ENCODE measurements around the gene SLC22A16. TPM values are rescaled to one million over a fixed set of nuclear protein-coding genes. Genes with fewer than 3 reads are reported as not detected.
A peak's percentile ranks its signal among the peaks of the same experiment; 100 is the strongest.
"Not testable (repeated sequence)": the region's sequence is repeated elsewhere in the genome, so short reads cannot be mapped to it uniquely, and the experiment has no call there.

Gene SLC22A16, protein sequence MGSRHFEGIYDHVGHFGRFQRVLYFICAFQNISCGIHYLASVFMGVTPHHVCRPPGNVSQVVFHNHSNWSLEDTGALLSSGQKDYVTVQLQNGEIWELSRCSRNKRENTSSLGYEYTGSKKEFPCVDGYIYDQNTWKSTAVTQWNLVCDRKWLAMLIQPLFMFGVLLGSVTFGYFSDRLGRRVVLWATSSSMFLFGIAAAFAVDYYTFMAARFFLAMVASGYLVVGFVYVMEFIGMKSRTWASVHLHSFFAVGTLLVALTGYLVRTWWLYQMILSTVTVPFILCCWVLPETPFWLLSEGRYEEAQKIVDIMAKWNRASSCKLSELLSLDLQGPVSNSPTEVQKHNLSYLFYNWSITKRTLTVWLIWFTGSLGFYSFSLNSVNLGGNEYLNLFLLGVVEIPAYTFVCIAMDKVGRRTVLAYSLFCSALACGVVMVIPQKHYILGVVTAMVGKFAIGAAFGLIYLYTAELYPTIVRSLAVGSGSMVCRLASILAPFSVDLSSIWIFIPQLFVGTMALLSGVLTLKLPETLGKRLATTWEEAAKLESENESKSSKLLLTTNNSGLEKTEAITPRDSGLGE
- total RNA-seq (2014; rRNA removed; shearing (Covaris generic)): not detected in 2 replicates

DNA sequence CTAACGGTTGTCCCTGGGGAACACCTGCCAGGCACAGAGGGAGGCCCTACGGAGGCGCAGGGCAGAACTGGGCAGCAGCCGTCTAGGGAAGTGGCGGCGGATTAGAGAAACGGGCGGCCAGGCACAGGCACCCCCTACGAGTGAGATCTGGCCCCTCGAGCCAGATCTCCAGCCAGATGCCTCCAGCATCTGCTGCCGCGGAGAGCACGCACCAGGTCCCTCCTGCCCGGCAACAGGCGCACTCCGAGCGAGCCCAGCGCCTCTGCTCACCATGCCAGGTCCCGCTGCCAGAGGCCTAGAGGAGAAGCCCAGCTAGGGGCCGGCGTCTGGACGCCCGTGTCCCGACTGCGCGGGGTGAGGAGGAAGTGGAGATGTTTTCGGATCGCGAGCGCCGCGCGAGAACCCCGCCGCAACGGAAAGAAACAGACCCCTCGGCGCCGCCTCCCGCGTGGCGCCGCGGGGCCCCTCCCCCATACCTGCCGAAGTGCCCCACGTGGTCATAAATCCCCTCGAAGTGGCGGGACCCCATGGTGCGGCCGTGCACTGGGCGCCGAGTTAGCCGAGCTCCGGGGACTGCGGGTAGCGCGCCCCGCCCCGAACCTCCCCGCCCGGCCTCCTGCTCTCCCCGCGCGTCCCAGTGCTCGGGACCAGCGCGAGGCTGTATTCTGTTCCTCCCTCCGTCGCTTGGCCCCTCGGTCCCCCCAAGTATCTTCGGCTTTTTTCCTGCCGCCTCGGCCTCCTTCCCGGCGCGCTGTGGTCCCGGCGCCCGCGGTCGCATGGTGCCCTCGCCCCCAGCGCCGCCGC is at the start of gene SLC22A16:
Gene SLC22A16 (minus strand): TSS at position 568 of the 804 bp plus-strand sequence. CDS start 39 bp downstream, at position 529.
- DNase-seq (ENCODE audit: low spot score): no peak

DNA sequence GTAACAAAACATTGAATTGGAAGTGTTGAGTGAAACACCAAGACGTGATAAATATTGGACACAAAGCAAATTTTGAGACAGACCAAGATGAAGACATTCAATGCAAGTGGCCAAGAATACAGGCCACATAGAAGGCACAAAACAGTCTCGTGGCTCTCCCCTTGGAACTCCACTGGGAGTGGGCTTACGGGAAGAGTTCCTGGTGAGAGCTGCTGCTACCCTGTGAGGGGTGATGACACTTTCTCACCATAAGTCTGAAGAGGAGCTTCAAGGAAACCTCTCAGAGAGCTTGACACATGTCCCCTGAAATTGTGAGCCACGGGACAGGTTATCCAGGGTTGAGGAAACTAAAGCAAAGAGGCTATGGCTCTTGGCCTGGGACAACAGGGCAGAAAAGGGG is 48.6 kb upstream of the SLC22A16 start:
- DNase-seq (ENCODE audit: low spot score): no peak

- DNase-seq (ENCODE audit: low spot score): no peak
These were observed 47.9 kb upstream of the SLC22A16 start for GRCh38 chr6:110524305-110524704.

DNA sequence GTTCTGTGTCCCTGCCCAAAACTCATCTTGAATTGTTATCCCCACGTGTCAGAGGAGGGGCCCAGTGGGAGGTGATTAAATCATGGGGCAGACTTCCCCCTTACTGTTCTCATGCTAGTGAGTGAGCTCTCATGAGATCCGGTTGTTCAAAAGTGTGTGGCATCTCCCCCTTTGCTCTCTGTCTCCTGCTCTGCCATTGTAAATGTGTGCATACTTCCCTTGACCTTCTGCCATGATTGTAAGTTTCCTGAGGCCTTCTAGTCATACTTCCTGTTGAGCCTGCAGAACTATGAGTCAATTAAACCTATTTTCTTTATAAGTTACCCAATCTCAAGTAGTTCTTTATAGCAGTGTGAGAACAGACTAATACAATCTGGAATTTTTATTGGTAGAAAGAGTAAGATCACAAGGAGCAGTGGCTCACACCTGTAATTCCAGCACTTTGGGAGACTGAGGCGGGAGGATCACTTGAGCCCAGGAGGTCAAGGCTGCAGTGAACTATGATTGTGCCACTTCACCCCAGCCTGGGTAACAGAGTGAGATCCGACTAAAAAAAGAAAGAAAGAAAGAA is 47.1 kb upstream of the SLC22A16 start:
- DNase-seq (ENCODE audit: low spot score): no peak

DNA sequence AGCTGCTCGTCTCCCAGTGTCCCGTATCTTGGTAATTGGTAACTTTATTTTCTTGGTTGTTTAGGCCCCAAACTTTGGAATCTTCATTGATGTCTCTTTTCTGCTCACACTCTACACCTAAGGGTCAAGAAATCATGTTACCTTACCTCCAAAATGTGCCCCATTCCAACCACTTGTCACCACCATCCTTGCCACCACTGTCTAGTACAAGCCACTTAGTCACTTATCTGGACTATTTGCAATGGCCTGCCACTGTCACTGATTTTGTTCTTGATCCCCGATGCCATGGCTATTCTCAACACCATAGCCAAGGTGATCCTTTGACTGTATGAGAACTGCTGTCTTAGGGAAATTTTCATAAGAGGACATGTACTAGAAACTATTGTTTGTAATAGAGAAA is 46.0 kb upstream of the SLC22A16 start:
- DNase-seq (ENCODE audit: low spot score): no peak

DNA sequence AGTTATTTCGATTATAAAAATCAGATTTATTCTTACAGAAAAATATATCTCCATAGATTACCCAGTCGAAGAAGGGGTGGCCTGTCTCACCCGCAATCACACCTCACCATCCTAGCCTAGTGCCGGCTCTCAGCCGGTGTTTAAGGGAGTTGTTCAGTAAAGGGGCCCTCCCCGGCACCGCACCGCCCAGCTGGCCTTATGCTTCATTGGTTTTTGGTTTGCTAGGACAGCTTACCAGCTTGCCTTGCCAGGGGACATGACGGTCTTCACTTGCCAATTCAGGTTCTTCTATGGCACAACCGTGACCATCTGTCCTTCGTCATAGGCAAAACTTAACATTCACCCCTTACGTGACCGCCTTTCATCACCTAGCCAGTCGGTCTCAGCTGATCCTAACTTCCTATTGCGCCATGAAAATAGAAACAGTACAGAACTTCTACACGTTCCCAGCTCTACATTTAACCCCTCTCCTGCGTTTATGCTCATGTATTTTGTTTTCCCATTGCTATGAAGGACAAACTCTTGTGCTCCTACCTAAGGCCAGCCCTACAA is 44.7 kb upstream of the SLC22A16 start:
- DNase-seq (ENCODE audit: low spot score): no peak

GRCh38 chr6:110520209-110520965 is 44.0 kb upstream of the SLC22A16 start:
- no peak for DNase-seq (ENCODE audit: low spot score)

DNA sequence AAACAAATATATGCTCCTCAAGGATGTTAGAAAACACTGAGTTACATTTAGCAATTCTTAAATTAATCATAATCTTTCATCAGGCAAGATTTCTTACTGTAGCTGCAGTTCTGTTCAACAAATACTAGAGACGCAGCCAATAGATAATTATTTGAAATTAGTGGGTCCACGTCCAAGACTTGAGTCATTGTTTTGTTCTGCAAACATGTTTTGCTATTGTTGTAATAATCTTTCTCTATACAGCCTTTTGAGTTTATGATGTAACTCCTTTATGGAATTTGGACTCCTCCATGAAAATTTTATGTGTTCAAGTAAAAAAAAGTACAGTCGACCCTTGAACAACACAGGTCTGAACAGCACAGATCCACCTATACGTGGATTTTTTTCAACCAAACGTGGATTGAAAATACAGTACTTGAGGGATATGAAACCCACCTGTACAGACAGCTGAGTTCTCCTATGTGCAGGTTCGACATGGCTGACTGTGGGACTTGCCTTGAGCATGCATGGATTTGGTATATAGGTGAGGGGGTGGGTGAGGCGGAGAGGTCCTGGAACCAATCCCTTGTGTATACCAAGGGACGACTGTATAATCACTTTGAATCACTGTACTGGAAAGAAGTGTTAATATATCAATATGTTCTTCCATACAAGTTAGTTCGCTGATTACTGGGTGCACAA is 41.3 kb upstream of the SLC22A16 start:
- DNase-seq (ENCODE audit: low spot score): no peak

DNA sequence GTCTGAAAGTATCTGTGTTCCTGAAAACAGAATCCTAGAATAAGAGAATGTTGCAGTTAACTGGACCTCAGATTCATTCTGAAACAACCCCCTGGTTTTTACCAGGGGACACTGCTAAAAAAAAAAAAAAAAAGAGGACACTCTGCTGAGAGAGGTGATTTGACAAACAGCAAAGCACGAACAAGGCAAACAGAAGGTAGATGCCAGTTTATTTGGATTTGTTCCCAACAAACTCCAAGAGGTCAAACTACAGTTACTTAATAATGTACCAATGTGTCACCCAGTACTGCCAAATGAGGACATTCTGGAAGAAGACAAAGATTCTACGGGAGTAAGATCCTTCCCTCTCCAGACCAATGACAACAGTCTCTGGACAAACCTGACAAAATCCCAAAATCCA is 40.6 kb upstream of the SLC22A16 start:
- no peak for DNase-seq (ENCODE audit: low spot score)

DNA sequence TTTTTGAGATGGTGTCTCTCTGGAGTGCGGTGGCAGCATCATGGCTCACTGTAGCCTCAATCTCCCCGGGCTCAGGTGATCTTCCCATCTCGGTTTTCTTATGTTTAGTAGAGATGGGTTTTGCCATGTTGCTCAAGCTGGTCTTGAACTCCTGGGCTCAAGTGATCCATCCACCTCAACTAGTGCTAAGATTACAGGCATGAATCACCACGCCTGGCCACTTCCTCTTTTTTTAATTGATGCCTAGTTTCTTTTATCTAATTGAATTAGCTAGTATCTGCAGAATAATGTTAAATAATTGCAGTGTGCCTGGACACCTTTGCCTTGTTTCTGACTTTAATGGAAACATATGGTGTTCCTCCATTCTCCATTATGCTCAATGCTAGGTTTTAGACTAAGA is 38.4 kb upstream of the SLC22A16 start:
- DNase-seq (ENCODE audit: low spot score): no peak

- DNase-seq (ENCODE audit: low spot score): no peak
These were observed 36.6 kb upstream of the SLC22A16 start for GRCh38 chr6:110512991-110513390.

DNA sequence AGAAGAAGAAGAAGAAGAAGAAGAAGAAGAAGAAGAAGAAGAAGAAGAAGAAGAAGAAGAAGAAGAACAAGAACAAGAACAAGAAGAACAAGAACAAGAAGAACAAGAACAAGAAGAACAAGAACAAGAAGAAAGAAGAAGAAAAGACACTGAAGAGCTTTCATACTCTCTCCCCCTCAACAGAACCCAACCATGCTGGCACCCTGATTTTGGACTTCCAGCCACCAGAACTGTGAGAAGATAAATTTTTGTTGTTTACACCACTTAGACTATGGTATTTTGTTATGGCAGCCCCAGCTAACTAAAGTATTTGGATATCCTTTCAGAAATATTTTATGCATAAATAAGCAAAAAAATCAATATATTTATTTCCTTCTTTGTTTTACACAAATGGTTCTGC is 36.1 kb upstream of the SLC22A16 start:
- DNase-seq (ENCODE audit: low spot score): not testable (repeated sequence)

GRCh38 chr6:110511401-110511800 is 35.0 kb upstream of the SLC22A16 start:
- no peak for DNase-seq (ENCODE audit: low spot score)

- peak; percentile 56 for DNase-seq (ENCODE audit: low spot score)
These were observed 33.3 kb upstream of the SLC22A16 start for GRCh38 chr6:110509617-110510241.

- DNase-seq (ENCODE audit: low spot score): not testable (repeated sequence)
These were observed 28.5 kb upstream of the SLC22A16 start for GRCh38 chr6:110504891-110505290.

GRCh38 chr6:110495949-110496348 is 19.5 kb upstream of the SLC22A16 start:
- DNase-seq (ENCODE audit: low spot score): no peak

GRCh38 chr6:110493253-110493800 is 16.9 kb upstream of the SLC22A16 start:
- no peak for DNase-seq (ENCODE audit: low spot score)

DNA sequence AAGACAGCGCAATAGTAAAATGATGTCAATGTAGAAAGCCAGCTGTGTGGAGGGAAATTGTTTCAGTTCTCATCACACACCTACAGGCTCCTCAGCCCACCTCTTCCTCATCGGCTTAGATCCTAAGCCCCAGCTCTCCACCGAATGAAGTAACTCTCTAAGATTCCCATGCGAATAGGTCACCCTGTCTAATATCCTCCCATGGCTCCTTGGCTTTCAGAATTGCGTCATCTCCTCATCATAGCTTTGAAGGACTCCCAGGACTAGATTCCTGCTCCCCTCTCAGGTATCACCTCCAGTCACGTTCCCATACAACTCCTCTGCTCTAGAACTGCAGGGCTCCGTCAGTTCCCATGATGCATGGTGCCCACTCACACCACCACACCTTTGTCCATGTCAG is 16.2 kb upstream of the SLC22A16 start:
- DNase-seq (ENCODE audit: low spot score): no peak

DNA sequence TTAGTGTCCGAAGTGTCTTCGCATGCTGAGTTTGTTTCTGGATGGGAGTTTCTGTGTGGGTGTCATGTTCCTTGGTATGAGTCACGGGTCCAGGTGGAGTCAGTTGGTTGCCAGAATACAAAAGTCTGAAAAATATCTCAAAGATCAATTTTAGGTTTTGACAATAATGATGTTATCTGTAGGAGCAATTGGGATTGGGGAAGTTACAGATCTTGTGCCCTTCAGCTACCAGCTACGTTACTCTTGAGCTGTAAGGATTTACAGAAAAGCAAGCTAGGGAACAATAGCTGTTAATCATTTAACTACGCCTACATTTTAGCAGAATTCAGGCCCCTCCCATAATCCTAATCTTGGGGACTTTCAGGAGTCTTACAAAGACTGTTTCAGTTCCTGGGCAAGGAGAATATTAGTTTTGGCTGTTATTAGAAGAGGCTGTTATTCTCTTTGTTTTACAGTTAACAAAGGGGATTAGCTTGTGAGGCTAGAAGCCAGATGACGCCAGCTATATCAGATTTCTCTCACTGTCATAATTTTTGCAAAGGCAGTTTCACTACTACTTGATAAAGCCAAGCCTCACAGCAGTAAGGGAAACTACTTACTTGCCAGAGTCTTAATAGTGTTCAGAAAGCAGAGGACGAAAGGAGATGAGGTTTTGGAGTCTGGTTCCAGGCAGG is 15.4 kb upstream of the SLC22A16 start:
- DNase-seq (ENCODE audit: low spot score): no peak

All from H4 (cell line).